ENCODE measurements around the gene PTOV1. TPM values are rescaled to one million over a fixed set of nuclear protein-coding genes. Genes with fewer than 3 reads are reported as not detected.

The PTOV1 gene
- total and polyA plus RNA-seq, 2 donors (not counting 1 experiment from before 2014, with no cell fraction given): 144 to 230 TPM

DNA sequence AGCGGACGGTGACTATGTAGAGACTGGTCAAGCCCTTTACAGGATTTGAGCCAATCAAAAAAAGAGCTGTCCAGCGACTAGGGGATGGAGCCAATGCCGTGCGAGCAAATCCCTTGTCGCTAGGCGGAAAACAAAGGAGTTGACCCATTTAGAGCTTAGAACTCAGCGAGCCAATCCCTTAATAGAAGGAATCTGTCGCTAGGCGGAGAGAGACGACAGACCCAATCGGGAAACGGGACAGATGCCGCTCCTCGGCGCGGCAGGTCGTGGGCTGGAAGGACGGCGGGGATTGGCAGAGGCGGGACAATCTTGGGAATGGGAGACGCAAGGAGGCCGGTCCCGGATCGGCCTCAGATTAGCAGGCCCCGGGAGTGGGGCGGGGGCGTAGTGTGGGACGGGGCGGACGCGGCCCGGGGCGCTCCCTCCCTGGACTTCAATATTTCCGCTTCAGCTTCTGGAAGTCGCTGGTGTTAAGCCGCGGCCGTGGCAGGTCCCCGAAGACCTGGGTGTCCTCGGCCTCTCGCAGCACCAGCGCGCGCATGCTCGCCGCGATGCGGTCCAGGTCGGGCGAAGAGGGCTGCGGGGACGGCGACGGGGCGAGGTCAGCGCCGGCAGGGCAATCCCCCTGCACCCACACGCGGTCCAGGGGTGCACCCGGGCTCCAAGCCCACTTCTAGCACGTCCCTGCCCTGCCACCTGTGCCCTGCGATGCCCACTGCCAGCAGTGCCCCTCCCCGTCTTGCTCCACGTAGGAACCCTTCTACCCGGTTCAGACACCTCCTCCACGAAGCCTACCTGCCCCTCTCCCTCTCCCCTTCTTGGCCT lies 18.7 kb downstream of the PTOV1 start:
- Histone ChIP-seq H3K27ac (ENCODE audit: low read length in 2 of 2) (peak overlapping the region; percentile 97 to 98), H4K20me1 (ENCODE audit: control insufficient read depth, insufficient read depth, low read length, poor library complexity, severe bottlenecking) (peaks cover 16% of the 10 kb centered on the region), H2AFZ (ENCODE audit: insufficient read depth, low read depth, low read length, poor library complexity, severe bottlenecking) (peak overlapping the region; percentile 82), H3K9ac (ENCODE audit: low read length) (peak overlapping the region; percentile 68), H3K79me2 (ENCODE audit: control insufficient read depth, insufficient read depth, low read length) (peaks cover 33% of the 10 kb centered on the region), H3K36me3 (replicated peaks in 1 of 2; ENCODE audit: control extremely low read depth in 1 of 2, control insufficient read depth in 1 of 2, extremely low read depth in 1 of 2, insufficient read depth in 2 of 2, low read length in 1 of 2) (peaks cover 0 to 8% of the 10 kb centered on the region in 2 experiments), H3K9me3 (ENCODE audit: control extremely low read depth in 1 of 3, control insufficient read depth in 2 of 3, insufficient read depth in 1 of 3, low read length in 2 of 3) (peaks cover 0 to 20% (median 0%) of the 10 kb centered on the region in 3 donors), H3K27me3 (replicated peaks in 1 of 4; ENCODE audit: control extremely low read depth in 1 of 4, control insufficient read depth in 3 of 4, insufficient read depth in 4 of 4, low read length in 3 of 4) (no peaks in the 10 kb centered on the region), H3K4me1 (ENCODE audit: control insufficient read depth in 2 of 2, insufficient read depth in 2 of 2, low read length in 2 of 2) (peaks cover 30 to 50% of the 10 kb centered on the region in 2 donors), H3K4me3 (ENCODE audit: control extremely low read depth in 1 of 5, extremely low read depth in 1 of 5, insufficient read depth in 1 of 5, low read depth in 2 of 5, low read length in 4 of 5) (peak overlapping the region; percentile 42 to 74 (median 69)), H3K4me2 (replicated peaks; ENCODE audit: low read depth, low read length, poor library complexity, severe bottlenecking) (peak overlapping the region; percentile 82)
- ATAC-seq (ENCODE audit: low read depth): peak; percentile 80
- 2% methylated on average over 67 of the region's 67 CpGs for WGBS (ENCODE audit: insufficient coverage)
- Mint-ChIP-seq H3K27ac (peak overlapping the region; percentile 77), H3K4me1 (peaks cover 41% of the 10 kb centered on the region), H3K9me3 (ENCODE audit: insufficient read depth) (no peaks in the 10 kb centered on the region), H3K4me3 (no peak overlapping the region), H3K27me3 (no peaks in the 10 kb centered on the region)
- CTCF ChIA-PET: interaction anchor here (0.6 to 1.6 kb wide), 6 partner anchors 19 to 1506 kb away, joined by 3 to 7 read pairs (median 4); partner anchors contain the start of genes FUZ, PTOV1, SYNGR4 and TMEM143
- intact Hi-C loops (cut with micrococcal nuclease): loop anchor here (1.0 to 2.0 kb wide), 4 partner anchors 8 to 373 kb away; partner anchors contain the start of genes AKT1S1, MED25, RPS11 and TBC1D17
- POLR2A ChIA-PET: interaction anchor here (0.6 to 5.0 kb wide), 18 partner anchors 8 to 671 kb away, joined by 3 to 40 read pairs (median 5); partner anchors contain the start of genes AKT1S1, AP2A1, ATF5 and FUZ
- peak; percentile 97 for DNase-seq
- TF ChIP-seq, protein P1, sequence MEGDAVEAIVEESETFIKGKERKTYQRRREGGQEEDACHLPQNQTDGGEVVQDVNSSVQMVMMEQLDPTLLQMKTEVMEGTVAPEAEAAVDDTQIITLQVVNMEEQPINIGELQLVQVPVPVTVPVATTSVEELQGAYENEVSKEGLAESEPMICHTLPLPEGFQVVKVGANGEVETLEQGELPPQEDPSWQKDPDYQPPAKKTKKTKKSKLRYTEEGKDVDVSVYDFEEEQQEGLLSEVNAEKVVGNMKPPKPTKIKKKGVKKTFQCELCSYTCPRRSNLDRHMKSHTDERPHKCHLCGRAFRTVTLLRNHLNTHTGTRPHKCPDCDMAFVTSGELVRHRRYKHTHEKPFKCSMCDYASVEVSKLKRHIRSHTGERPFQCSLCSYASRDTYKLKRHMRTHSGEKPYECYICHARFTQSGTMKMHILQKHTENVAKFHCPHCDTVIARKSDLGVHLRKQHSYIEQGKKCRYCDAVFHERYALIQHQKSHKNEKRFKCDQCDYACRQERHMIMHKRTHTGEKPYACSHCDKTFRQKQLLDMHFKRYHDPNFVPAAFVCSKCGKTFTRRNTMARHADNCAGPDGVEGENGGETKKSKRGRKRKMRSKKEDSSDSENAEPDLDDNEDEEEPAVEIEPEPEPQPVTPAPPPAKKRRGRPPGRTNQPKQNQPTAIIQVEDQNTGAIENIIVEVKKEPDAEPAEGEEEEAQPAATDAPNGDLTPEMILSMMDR (IDR thresholded peaks at IDR 0.05): no peak
- TF ChIP-seq EZH2 (IDR thresholded peaks at IDR 0.05; ENCODE audit: borderline replicate concordance, insufficient read depth, low read depth, low read length, poor library complexity, severe bottlenecking): no peak
